HG03095 (cell line): Measurements from ENCODE around the gene ZNF37A.
"Not testable (repeated sequence)": the region's sequence is repeated elsewhere in the genome, so short reads cannot be mapped to it uniquely, and the experiment has no call there.

ENCODE experiments used
- ATAC-seq: cut with Tn5 transposase; IDR thresholded peaks from one replicate; pipeline ENCODE4 v1.9.1; 2021; ENCODE audit warnings: moderate library complexity; ENCODE audit not compliant: unreplicated experiment

Gene ZNF37A

DNA sequence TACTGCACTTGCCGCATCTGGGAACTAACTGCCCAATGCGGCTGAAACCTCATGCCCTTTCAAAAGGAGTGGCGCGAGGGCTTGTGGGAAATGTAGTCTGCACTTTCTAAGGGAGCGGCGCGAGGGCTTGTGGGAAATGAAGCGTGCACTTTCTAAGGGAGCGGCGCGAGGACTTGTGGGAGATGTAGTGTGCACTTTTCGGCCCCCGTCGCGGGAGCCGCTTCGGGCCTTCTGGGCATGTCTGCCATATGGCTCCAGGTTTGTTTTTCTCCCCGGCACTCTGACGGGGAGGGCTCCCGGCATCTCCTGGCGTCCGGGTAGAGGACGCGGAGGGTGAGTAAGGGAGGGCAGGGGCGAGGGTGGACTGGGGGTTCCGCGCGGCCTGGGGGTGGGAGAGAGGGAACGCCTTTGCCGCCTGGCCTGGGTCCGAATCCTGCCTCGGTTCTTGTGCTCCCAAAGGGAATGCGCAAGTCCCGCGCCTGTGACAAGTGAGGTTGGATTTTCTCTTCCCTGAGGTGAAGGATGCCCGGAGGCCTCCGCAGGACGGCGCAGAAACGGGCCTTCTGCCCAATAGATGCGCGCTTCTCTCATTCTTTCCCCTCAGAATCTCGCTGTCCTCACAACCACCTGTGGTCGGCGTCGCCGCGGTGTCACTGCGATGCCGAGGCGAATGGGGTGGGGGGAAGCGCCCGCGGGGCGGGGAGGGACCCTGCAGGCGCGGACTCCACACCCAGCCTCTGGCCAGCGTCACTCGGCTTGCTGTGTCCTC, at the start of gene ZNF37A:
Gene ZNF37A (plus strand): TSS at position 180 of the 769 bp plus-strand sequence. CDS start 2,281 bp downstream, outside the sequence.
- peak; percentile 98 for ATAC-seq

DNA sequence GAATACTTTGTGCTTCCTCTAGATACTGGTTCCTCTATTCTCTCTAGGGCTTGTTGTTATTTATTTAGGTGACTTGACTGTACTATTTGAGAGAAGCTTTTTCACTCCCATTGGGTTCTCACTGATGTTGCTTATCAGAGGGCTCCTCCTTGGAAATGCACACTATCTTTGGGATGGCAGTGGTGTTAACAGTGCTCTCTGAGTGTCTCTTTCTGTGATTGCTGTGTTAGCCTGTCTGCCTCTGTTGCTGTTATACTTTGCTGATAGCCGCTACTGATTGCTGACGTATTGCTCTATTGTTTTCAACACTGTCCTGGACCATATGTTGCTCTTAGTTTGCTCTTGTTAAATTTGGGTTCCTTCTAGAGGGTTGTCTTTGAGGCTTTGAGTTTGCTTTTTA, 49.0 kb upstream of the ZNF37A start:
- ATAC-seq: no peak

DNA sequence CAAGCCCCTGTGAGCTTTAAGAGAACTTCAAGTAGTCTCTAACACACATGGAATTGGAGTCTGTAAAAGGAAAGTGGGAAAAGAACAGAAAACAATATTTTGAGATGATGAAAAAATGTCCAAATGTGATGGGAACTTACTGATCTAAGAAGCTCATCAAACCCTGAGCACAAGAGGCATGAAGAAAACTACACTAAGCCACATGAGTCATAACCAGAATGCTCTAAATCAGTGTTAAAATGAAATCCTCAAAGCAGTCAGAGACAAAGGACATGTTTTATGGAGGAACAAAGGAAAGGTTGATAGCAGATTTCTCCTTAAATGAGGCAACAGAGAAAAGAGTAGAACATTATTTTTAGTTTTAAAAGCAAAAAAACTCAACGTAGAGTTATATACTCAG, 46.5 kb upstream of the ZNF37A start:
- ATAC-seq: peak; percentile 75

DNA sequence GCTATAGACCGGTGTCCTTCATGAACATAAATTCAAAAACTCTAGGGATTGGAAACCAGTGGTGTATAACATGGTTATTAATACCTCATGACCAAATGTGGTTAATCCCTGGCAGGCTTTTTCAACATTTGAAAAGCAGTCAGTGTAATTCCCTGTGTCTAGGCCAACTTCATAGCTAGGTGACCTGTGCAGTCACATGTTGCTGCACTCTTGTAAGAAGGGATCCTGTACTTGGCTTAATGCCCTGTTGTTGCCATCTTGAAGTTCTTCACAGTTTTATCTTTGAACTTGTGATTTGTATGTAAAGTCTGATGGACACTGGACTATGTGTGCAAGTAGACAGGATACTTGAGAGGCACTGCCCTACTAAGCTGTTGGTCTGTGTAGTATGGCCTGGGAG, 43.9 kb upstream of the ZNF37A start:
- ATAC-seq: no peak

DNA sequence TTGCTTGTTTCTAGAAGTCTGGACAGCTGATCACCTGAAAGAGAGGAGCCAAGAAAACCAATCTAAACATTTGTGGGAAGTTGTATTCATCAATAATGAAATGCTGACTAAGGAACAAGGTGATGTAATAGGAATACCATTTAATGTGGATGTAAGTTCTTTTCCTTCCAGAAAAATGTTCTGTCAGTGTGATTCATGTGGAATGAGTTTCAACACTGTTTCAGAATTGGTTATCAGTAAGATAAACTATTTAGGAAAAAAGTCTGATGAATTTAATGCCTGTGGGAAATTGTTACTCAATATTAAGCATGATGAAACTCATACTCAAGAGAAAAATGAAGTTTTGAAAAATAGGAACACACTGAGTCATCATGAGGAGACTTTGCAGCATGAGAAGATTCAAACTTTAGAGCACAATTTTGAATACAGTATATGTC, 39.8 kb upstream of the ZNF37A start:
- no peak for ATAC-seq

DNA sequence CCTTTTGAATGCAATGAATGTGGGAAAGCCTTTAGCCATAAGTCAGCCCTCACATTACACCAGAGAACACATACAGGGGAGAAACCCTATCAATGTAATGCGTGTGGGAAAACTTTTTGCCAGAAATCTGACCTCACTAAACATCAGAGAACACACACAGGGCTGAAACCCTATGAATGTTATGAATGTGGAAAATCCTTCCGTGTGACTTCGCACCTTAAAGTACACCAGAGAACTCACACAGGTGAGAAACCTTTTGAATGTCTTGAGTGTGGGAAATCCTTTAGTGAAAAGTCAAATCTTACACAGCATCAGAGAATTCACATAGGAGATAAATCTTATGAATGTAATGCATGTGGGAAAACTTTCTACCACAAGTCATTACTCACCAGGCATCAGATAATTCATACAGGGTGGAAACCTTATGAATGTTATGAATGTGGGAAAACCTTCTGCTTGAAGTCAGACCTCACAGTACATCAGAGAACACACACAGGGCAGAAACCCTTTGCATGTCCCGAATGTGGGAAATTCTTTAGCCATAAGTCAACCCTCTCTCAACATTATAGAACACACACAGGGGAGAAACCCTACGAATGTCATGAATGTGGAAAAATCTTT, 38.8 kb upstream of the ZNF37A start:
- ATAC-seq: not testable (repeated sequence)

GRCh38 chr10:38069663-38070062, 24.5 kb upstream of the ZNF37A start:
- ATAC-seq: not testable (repeated sequence)

GRCh38 chr10:38070501-38070900, 23.6 kb upstream of the ZNF37A start:
- ATAC-seq: no peak

DNA sequence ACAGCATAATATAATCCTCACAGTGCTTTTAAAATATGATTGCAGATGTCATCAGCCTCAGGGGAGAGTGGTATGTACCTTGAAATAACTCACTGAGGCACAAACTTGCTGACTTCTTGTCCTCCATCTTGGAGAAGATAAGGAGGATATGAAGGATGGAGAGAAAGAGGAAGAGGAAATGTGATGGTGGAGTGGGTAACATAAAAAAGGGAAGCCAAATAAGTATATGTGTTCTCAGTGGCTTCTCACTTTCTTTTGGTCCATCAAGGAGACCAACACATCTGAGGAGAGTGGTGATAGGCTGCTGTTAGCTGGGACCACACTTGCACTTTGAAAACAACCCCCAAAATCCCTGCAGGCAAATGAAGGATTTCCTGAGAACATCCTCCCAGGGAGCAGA, 21.6 kb upstream of the ZNF37A start:
- ATAC-seq: no peak

DNA sequence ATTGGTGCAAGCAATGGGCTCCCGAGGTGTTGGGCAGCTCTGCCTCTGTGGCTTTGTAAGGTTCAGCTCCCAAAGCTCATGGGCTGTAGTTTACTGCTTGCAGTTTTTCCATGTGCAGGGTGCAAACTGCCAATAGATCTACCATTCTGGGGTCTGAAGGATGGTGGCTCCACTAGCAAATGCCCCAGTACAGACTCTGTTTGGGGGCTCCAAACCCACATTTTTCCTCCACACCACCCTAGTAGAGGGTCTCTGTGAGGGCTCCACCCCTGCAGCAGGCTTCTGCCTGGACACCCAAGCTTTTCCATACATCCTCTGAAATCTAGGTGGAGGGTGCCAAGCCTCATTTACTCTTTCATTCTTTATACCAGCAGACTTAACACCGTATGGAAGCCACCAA, 17.4 kb upstream of the ZNF37A start:
- ATAC-seq: no peak

- not testable (repeated sequence) for ATAC-seq
Observed at GRCh38 chr10:38093318-38093717, 819 bp upstream of the ZNF37A start.

- ATAC-seq: peak; percentile 12
Observed at GRCh38 chr10:38093816-38094157, 350 bp upstream of the ZNF37A start.

DNA sequence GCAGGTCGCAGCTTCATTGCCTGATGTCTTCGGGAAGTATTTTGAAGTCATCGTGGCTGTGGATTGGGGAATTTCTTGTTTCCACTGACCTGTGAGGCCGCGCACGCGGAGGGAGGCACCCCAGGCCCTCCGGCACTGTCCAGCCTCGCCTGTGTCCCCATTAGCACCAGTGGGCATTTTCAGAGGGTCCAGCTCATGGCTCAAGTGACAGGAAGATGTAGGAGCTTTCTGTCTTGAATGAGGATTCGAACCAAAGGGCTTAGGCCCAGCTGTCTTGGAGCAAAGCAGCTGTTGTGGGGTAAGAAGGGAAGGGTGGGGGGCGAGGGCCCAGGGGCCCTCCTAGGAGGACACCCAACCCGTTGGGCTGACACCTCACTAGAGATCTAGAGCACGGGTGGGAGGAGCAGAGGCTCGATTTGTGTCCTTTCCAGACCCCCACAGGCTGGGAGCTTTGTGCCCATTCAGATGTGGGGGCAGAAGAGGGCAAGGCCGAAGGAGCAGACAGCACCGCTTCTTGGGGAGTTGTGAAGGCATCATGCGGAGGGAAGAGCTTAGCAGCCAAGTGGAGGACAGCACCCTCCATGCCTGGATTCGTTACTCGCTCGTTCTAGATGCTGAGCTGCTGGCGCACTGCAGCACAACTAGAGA, 914 bp downstream of the ZNF37A start:
- ATAC-seq: no peak

- ATAC-seq: no peak
Observed at GRCh38 chr10:38102880-38103279, 8.7 kb downstream of the ZNF37A start.

DNA sequence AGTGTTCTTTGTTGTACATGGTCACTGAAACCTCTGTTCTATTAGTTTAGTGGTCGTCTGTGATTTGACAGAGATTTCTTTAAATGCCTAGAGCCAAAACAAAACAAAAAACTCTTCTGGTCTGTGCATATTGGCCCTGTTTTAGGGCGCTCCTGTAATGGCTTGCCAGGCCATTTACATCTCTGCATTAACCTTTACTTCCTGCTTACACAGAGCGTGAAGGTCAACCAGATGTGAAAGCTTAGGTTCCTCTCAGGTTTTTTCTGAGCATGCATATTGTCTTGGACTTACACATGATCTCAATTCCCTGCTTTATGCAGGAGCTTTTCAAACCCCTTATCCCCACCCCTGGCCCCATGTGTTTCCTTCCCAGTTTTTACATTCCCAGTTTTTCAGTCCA, 9.6 kb downstream of the ZNF37A start:
- ATAC-seq: no peak

DNA sequence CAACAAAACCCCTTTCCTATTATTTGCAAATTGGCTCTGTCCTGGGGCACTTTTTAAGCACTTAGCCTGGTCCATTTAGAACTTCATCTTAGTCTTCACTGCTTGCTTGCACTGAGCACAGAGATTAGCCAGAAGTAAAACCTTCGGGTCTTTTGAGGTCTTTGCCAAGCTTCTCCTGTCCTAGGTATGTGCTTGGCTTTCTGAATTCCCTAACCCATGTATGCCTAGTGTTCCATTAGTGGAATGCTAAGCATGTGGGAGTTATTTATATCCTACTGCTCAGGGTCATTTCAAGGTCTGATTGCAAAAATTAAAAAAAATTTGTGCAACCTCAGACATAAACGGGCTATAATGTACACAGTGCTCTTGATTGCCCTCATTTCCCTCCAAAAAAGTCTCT, 18.0 kb downstream of the ZNF37A start:
- no peak for ATAC-seq

- ATAC-seq: no peak
Observed at GRCh38 chr10:38118072-38118807, 24.1 kb downstream of the ZNF37A start.

GRCh38 chr10:38119038-38119437, 24.9 kb downstream of the ZNF37A start:
- no peak for ATAC-seq

GRCh38 chr10:38127812-38128211, 33.7 kb downstream of the ZNF37A start:
- ATAC-seq: no peak

DNA sequence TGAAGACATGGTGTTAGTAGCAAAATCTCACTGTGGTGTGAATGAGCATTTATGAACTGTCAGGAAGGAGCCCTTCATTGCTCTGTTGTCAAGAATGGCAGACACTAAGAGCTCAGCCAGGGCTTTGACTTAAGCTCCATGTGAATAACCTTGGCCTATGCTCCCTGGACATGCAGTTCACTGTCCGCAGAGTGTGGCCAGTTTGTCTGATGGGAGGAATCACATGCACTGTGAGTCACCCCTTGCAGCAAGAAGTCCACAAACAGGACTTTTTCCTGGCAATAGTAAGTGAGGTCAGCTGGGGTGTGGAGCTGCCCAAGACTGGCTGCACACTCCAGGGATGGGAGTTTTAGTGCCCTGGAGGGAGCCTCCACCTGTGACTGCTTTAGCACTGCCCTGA, 49.5 kb downstream of the ZNF37A start:
- ATAC-seq: no peak

GRCh38 chr10:38146579-38147333, 52.6 kb downstream of the ZNF37A start:
- ATAC-seq: no peak
